Fibroblast of lung (primary cell): ENCODE data around the gene CCDC85C.

ENCODE experiments used
- CTCF ChIP-seq, 2 donors: IDR thresholded peaks in 1 of 2; conservative IDR thresholded peaks in 1 of 2; 1 replicate in 1 of 2; 2 replicates in 1 of 2; pipeline ENCODE4 v1.5.1; 2011 to 2012; ENCODE audit warnings: low read length in 2 of 2, control low read depth in 1 of 2, inconsistent platforms in 1 of 2, low read depth in 1 of 2, mild to moderate bottlenecking in 1 of 2
- EZH2 ChIP-seq: IDR thresholded peaks from 2 replicates; pipeline ENCODE4 v1.5.1; 2012; ENCODE audit warnings: low read length, control low read depth, mild to moderate bottlenecking; ENCODE audit errors: missing control alignments

- TF ChIP-seq CTCF (conservative IDR thresholded peaks at IDR 0.05 in 1 of 2, IDR thresholded peaks at IDR 0.05 in 1 of 2; ENCODE audit: low read depth in 1 of 2, low read length in 2 of 2) (no peak), EZH2 (no peak)
These were observed 51.9 kb downstream of the CCDC85C start for GRCh38 chr14:99552021-99552553.
